Tibial nerve (tissue), 4 donors: ENCODE results near the gene LRCH4. TPM values are rescaled to one million over a fixed set of nuclear protein-coding genes. Genes with fewer than 3 reads are reported as not detected.

Source experiments
- DNase-seq, 2 donors: peaks; one replicate each; pipeline ENCODE4 v3.0.0-alpha.2; 2019; ENCODE audit warnings: low spot score in 2 of 2
- H3K27ac ChIP-seq, 4 donors: fragments of 200-600 bp; sonication (generic) in 3 of 4; one replicate each; pipeline ENCODE4 v1.5.1; 2017 to 2019; ENCODE audit warnings: mild to moderate bottlenecking in 1 of 4
- H3K27me3 ChIP-seq, 2 donors: fragments of 200-600 bp; sonication (generic) in 1 of 2; one replicate each; pipeline versions ENCODE4 v1.5.1 to v1.6.0; 2017 to 2019
- H3K36me3 ChIP-seq, 3 donors: fragments of 200-600 bp; sonication (generic); one replicate each; pipeline ENCODE4 v1.5.1; 2018 to 2019
- H3K4me1 ChIP-seq, 4 donors: fragments of 200-600 bp; sonication (generic) in 3 of 4; one replicate each; pipeline ENCODE4 v1.5.1; 2017 to 2019
- H3K4me3 ChIP-seq, 4 donors: fragments of 200-600 bp; sonication (generic) in 3 of 4; one replicate each; pipeline ENCODE4 v1.5.1; 2017 to 2019; ENCODE audit warnings: mild to moderate bottlenecking in 1 of 4, moderate library complexity in 1 of 4
- H3K9me3 ChIP-seq, 4 donors: fragments of 200-600 bp; sonication (generic) in 3 of 4; one replicate each; pipeline ENCODE4 v1.5.1; 2017 to 2019
- EP300 ChIP-seq, 2 donors: sonication (generic); formaldehyde crosslinking; IDR thresholded peaks; one replicate each; pipeline ENCODE4 v1.6.1; 2017; ENCODE audit warnings: antibody characterized with exemption in 2 of 2, mild to moderate bottlenecking in 1 of 2
- POLR2A ChIP-seq, 2 donors: fragments of 450-650 bp; IDR thresholded peaks; one replicate each; pipeline ENCODE4 v1.6.1; 2017; ENCODE audit warnings: antibody characterized with exemption in 2 of 2, mild to moderate bottlenecking in 2 of 2, moderate library complexity in 2 of 2
- WGBS, 2 donors: methylation state at CpG; one replicate each; pipeline ENCODE4 v1.1.5; 2018; 5-methylcytosine and 5-hydroxymethylcytosine counted together
- total RNA-seq, 4 donors: library from RNA; depleted of rRNA; stranded (reverse); fragments of >200 nt; gene quantifications; one replicate each; pipeline ENCODE4 v1.1.0, GENCODE V29; 2016
- TF ChIP-seq, protein P1 (sequence below), 5 experiments: fragments of 200-600 bp in 3 of 5; fragments of 450-650 bp in 2 of 5; sonication (generic) in 3 of 5; IDR thresholded peaks; one replicate each; pipeline ENCODE4 v1.5.1; 2016 to 2019; ENCODE audit warnings: antibody characterized with exemption in 5 of 5, mild to moderate bottlenecking in 3 of 5, moderate library complexity in 2 of 5

LRCH4 gene
- total RNA-seq, 4 donors from 2014 or later: 135 to 174 (median 170) TPM

DNA sequence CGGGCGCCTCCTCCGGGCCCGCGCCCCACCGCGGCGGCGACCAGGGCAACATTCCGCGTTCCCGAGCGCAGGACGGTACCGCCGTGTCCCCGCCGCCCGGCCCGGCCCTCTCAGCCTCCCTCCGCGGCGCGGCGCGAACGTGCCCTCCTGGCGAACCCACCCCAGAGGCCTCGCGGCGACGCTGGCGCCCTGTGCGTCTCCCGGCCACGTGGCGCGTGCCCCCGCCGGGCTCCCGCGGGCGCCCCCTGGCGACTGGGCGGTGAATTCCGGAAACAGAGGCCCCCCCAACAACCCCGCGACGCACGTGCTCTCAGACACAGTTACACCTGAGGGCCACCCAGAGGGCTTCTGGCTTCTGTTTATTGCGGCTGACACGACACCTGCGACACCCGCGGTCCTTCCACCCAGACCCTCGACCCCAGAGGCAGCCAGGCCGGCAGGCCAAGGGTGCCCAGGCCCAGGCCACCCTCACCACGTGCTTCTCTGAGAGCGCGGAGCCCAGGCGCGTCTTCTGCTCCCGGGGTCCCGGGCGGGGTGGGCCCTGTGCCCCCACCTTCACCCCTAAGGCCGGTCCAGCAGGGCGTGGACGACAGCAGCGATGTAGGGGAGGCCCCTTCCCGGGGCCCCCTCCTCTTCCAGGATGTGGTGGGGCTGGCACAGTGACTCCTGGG is 12.1 kb downstream of the LRCH4 start, which contains the start of gene SAP25:
Gene SAP25 (minus strand): TSS at position 210 of the 671 bp plus-strand sequence. CDS start 158 bp downstream, at position 52.
- Histone ChIP-seq H3K9me3 (no peaks in the 10 kb centered on the region), H3K4me3 (no peak within 1 kb of the TSS), H3K4me1 (peaks cover 0 to 33% (median 14%) of the 10 kb centered on the region in 4 donors), H3K27me3 (peaks cover 0 to 4% of the 10 kb centered on the region in 2 donors), H3K27ac (no peak within 1 kb of the TSS), H3K36me3 (peaks cover 0 to 70% (median 40%) of the 10 kb centered on the region in 3 donors)
- no peak for DNase-seq
- TF ChIP-seq, protein P1, sequence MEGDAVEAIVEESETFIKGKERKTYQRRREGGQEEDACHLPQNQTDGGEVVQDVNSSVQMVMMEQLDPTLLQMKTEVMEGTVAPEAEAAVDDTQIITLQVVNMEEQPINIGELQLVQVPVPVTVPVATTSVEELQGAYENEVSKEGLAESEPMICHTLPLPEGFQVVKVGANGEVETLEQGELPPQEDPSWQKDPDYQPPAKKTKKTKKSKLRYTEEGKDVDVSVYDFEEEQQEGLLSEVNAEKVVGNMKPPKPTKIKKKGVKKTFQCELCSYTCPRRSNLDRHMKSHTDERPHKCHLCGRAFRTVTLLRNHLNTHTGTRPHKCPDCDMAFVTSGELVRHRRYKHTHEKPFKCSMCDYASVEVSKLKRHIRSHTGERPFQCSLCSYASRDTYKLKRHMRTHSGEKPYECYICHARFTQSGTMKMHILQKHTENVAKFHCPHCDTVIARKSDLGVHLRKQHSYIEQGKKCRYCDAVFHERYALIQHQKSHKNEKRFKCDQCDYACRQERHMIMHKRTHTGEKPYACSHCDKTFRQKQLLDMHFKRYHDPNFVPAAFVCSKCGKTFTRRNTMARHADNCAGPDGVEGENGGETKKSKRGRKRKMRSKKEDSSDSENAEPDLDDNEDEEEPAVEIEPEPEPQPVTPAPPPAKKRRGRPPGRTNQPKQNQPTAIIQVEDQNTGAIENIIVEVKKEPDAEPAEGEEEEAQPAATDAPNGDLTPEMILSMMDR (IDR thresholded peaks at IDR 0.05): no peak
- TF ChIP-seq EP300 (IDR thresholded peaks at IDR 0.05) (no peak), POLR2A (IDR thresholded peaks at IDR 0.05) (no peak)
- WGBS, 2 donors: 91% methylated on average over 69 to 70 of the region's 70 CpGs

DNA sequence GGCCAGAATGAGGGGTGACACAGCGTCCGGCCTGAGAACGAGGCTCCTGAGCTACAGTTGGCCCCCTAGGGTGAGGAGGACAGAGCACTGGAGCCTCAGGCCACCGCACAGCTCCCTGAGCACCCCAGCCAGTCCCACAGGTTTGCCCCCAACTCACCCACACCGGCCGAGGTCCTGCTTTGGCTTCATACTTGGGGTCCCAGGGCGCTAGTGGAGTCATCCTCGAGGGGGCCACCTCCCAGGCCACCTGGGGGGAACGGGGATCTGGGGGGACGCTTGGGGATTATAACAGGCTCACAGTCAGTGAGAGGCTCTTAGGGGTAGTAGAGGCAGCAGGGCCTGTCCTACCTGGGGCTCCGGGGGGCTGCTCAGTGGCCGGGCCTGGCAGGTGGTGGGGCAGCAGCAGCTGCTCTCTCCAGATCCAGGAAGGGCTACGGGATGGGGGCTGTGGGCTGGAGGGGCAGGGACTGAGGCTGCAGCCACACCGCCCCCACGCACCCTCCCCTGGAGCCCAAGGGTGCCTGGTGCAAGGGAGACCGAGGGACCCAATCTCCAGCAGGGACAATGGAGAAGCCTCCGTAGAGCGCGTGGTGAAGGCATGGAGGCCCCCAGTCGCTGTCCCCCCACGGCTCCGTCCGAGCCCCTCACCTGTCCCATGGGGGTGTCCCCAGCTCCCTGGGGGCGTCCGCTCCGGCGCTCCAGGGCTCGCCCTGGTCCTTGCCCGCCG is 12.8 kb downstream of the LRCH4 start:
- peaks cover 0 to 40% (median 17%) of the 10 kb centered on the region in 4 donors for H3K4me1 ChIP-seq
- H3K9me3 ChIP-seq: no peaks in the 10 kb centered on the region
- no peak for DNase-seq
- TF ChIP-seq POLR2A (IDR thresholded peaks at IDR 0.05): no peak
- H3K27me3 ChIP-seq: peaks cover 0 to 4% of the 10 kb centered on the region in 2 donors
- no peak overlapping the region for H3K4me3 ChIP-seq
- no peak overlapping the region for H3K27ac ChIP-seq
- H3K36me3 ChIP-seq: peaks cover 0 to 63% (median 35%) of the 10 kb centered on the region in 3 donors
- 85 to 92% methylated on average over 19 of the region's 30 CpGs for WGBS, 2 donors

DNA sequence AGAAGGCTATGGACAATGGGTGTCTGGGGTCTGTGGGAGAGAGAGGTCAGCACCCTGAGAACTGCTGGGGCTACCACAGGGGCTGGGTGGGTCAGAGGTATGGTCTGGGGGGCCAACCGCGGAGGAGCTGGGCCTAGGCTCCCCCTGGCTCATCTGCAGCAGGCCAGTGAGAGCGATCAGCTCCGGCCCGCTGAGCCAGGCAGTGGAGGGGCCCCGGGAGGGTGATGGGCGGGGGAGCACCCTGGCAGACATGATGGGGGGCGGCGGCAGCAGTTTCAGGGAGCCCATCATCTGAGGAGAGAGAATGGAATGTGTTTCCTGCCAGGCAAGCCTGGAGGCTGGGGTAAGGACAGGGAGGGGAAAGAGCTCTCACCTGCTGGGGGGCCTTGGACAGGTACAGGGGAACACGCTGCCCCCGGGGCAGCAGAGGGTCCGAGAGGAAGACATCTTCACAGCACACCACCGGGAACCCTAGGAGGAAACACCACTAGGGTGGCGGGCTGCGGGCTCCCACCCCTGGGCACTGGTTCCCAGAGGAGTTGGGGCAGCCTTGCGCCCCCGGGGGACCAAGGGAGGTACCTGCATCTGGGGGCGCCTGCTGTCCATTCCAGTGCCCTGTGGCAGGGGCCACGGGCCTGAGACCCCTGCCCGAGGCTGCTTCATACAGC is 13.5 kb downstream of the LRCH4 start:
- no peak for DNase-seq
- 80 to 83% methylated on average over 13 to 19 of the region's 20 CpGs for WGBS, 2 donors
- peaks cover 0 to 4% of the 10 kb centered on the region in 2 donors for H3K27me3 ChIP-seq

DNA sequence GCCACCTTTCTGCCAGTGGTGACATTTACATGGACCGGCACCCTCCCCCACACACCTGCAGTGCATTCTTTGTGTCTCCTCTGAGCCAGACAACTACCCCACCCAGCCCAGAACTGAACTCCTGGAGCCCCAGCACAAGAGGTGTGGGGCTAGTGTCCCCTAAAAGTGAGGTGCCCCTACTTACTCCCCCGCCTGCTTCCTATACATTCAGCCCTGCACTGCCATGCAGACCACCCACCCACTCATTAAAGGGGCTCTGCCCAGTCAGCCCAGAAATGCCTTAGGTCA is 14.2 kb downstream of the LRCH4 start:
- Histone ChIP-seq H3K27me3 (peaks cover 0 to 4% of the 10 kb centered on the region in 2 donors), H3K27ac (peak overlapping the region in 1 of 4 donors; percentile 5), H3K4me3 (no peak overlapping the region), H3K36me3 (peaks cover 0 to 56% (median 22%) of the 10 kb centered on the region in 3 donors), H3K4me1 (peaks cover 0 to 54% (median 20%) of the 10 kb centered on the region in 4 donors), H3K9me3 (no peaks in the 10 kb centered on the region)
- WGBS, 2 donors: 91 to 97% methylated on average over 2 of the region's 2 CpGs
- DNase-seq: no peak
- TF ChIP-seq, protein P1 (IDR thresholded peaks at IDR 0.05): no peak

More for the DNA sequence above, 13.5 kb downstream of the LRCH4 start:
- peaks cover 0 to 47% (median 20%) of the 10 kb centered on the region in 4 donors for H3K4me1 ChIP-seq
- no peaks in the 10 kb centered on the region for H3K9me3 ChIP-seq
- TF ChIP-seq POLR2A (IDR thresholded peaks at IDR 0.05): no peak
- TF ChIP-seq, protein P1 (IDR thresholded peaks at IDR 0.05): no peak
- no peak for TF ChIP-seq EP300 (IDR thresholded peaks at IDR 0.05)
- peak overlapping the region in 1 of 4 donors; percentile 5 for H3K27ac ChIP-seq
- peaks cover 0 to 56% (median 28%) of the 10 kb centered on the region in 3 donors for H3K36me3 ChIP-seq
- H3K4me3 ChIP-seq: no peak overlapping the region

DNA sequence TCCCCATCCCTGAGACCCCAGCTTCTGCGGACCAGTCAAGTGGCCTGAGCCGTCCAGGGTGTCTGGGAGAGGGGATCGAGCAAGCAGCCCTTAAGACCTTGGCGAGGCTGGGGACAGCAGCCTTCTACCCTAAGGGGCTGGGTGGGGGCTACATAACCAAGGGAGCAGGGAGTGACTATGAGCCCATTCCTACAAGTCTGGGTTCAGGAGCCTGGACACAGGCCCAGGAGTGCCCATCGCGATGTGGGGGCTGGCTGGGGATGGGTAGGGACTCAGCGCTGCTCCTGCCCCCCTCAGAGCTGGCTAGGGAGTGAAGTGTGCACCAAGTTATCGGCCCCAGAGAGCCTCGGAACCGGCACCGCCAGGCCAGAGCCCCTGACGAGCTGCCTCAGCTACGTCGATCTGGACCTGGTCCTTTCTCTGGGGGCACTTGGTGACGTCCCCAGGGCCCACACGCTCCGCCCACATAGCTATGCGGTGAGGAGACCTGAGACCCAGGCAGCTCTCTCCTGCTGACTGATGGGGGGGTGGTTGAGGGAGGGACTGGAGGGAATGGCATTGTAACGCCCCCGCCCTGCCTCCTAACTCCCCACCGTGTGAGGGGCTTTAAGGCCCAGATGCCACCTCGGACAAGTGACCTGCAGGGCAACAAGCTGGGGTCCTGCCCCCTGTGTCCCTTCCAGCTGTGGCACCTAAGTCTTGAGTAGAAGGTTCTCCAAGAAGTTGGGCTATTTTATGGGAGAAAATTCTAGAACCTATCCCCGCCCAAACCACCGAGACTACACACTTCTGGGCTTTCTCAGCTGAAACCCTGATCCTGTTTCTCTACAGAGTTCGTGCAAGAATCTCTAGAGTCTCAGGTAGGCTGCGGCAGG is 14.7 kb downstream of the LRCH4 start:
- H3K4me3 ChIP-seq: no peak overlapping the region
- peaks cover 0 to 59% (median 20%) of the 10 kb centered on the region in 4 donors for H3K4me1 ChIP-seq
- no peak for DNase-seq
- WGBS, 2 donors: 67 to 69% methylated on average over 23 to 26 of the region's 26 CpGs
- peaks cover 0 to 4% of the 10 kb centered on the region in 2 donors for H3K27me3 ChIP-seq
- peaks cover 0 to 52% (median 17%) of the 10 kb centered on the region in 3 donors for H3K36me3 ChIP-seq
- H3K27ac ChIP-seq: no peak overlapping the region
- no peaks in the 10 kb centered on the region for H3K9me3 ChIP-seq
- TF ChIP-seq POLR2A (IDR thresholded peaks at IDR 0.05): no peak
- TF ChIP-seq, protein P1 (IDR thresholded peaks at IDR 0.05): no peak
- TF ChIP-seq EP300 (IDR thresholded peaks at IDR 0.05): no peak
